Activated CD4-positive, alpha-beta memory T cell treated with anti-CD3 and anti-CD28 coated beads, Interleukin-2, amount 10 ng/mL, durations not matched to agents 7 days and 5 days (primary cell): ENCODE data around the gene PLEKHN1. TPM values are rescaled to one million over a fixed set of nuclear protein-coding genes. Genes with fewer than 3 reads are reported as not detected.

Source experiments
- CTCF ChIA-PET: fragments of 350-600 bp; sonication (Branson Sonifier 250); formaldehyde crosslinking; loops from one replicate; lab custom pipeline; 2021; ENCODE audit warnings: antibody characterized with exemption, inconsistent platforms; lab: Charles Lee
- POLR2A ChIA-PET: fragments of 350-600 bp; sonication (Branson Sonifier 250); formaldehyde crosslinking; loops from one replicate; lab custom pipeline; 2021; ENCODE audit warnings: antibody characterized with exemption; lab: Charles Lee
- DNase-seq: peaks from one replicate; pipeline ENCODE4 v3.0.0-alpha.2; 2020
- H3K27ac Mint-ChIP-seq: one replicate; pipeline ENCODE4 v1.8.0; 2021; ENCODE audit warnings: mild to moderate bottlenecking, mixed read lengths
- H3K27me3 Mint-ChIP-seq: one replicate; pipeline ENCODE4 v1.8.0; 2021; ENCODE audit warnings: mixed read lengths
- H3K36me3 Mint-ChIP-seq: one replicate; pipeline ENCODE4 v1.8.0; 2021; ENCODE audit warnings: low read depth, mixed read lengths
- H3K4me1 Mint-ChIP-seq: one replicate; pipeline ENCODE4 v1.8.0; 2021; ENCODE audit warnings: mixed read lengths
- H3K4me3 Mint-ChIP-seq: one replicate; pipeline ENCODE4 v1.8.0; 2021; ENCODE audit warnings: mild to moderate bottlenecking, mixed read lengths
- H3K9me3 Mint-ChIP-seq: one replicate; pipeline ENCODE4 v1.8.0; 2021; ENCODE audit warnings: mixed read lengths
- total RNA-seq, 2 experiments: library from RNA; stranded (reverse); gene quantifications; one replicate each; pipeline ENCODE4 v1.2.3, GENCODE V29; 2021

PLEKHN1 gene
- total RNA-seq, 2 experiments from 2014 or later = 7.6 to 8.2 TPM

- peaks cover 13% of the 10 kb centered on the region for H3K4me1 Mint-ChIP-seq
- peaks cover 49% of the 10 kb centered on the region for H3K27me3 Mint-ChIP-seq
These were observed 41.4 kb upstream of the PLEKHN1 start for GRCh38 chr1:924656-925560.

GRCh38 chr1:925561-926421 lies 40.5 kb upstream of the PLEKHN1 start:
- Mint-ChIP-seq H3K9me3 (no peaks in the 10 kb centered on the region), H3K4me3 (no peak overlapping the region), H3K27me3 (peaks cover 42% of the 10 kb centered on the region), H3K36me3 (no peaks in the 10 kb centered on the region), H3K4me1 (peaks cover 11% of the 10 kb centered on the region), H3K27ac (no peak overlapping the region)
- no peak for DNase-seq
- CTCF ChIA-PET = no interaction called here
- POLR2A ChIA-PET = no interaction called here

More at GRCh38 chr1:924656-925560, 41.4 kb upstream of the PLEKHN1 start:
- Mint-ChIP-seq H3K4me3 (no peak overlapping the region), H3K36me3 (no peaks in the 10 kb centered on the region), H3K9me3 (no peaks in the 10 kb centered on the region), H3K27ac (no peak overlapping the region)
- ChIA-PET CTCF (no interaction called here), POLR2A (no interaction called here)
- DNase-seq = no peak

GRCh38 chr1:927234-927633 lies 39.0 kb upstream of the PLEKHN1 start:
- no peak for DNase-seq
- Mint-ChIP-seq H3K27me3 (peaks cover 34% of the 10 kb centered on the region), H3K27ac (no peak overlapping the region), H3K36me3 (no peaks in the 10 kb centered on the region), H3K4me1 (peaks cover 8% of the 10 kb centered on the region), H3K9me3 (no peaks in the 10 kb centered on the region), H3K4me3 (no peak overlapping the region)
- CTCF ChIA-PET = no interaction called here
- POLR2A ChIA-PET = no interaction called here

- no peak for DNase-seq
- no peaks in the 10 kb centered on the region for H3K36me3 Mint-ChIP-seq
- POLR2A ChIA-PET = no interaction called here
- CTCF ChIA-PET = no interaction called here
- H3K9me3 Mint-ChIP-seq = no peaks in the 10 kb centered on the region
- H3K4me3 Mint-ChIP-seq = no peak overlapping the region
- no peak overlapping the region for H3K27ac Mint-ChIP-seq
- H3K4me1 Mint-ChIP-seq = peaks cover 8% of the 10 kb centered on the region
- peaks cover 29% of the 10 kb centered on the region for H3K27me3 Mint-ChIP-seq
These were observed 38.5 kb upstream of the PLEKHN1 start for GRCh38 chr1:927748-928147.

- Mint-ChIP-seq H3K27ac (no peak overlapping the region), H3K36me3 (no peaks in the 10 kb centered on the region), H3K27me3 (peaks cover 21% of the 10 kb centered on the region), H3K9me3 (no peaks in the 10 kb centered on the region), H3K4me3 (no peak overlapping the region), H3K4me1 (peaks cover 4% of the 10 kb centered on the region)
- CTCF ChIA-PET = no interaction called here
- POLR2A ChIA-PET = interaction anchor here (1.1 kb wide), 1 partner anchor 9 kb away, joined by 3 read pairs; no protein-coding TSS in a partner anchor
- DNase-seq = no peak
These were observed 37.2 kb upstream of the PLEKHN1 start for GRCh38 chr1:928825-929661.

- no peak overlapping the region for H3K27ac Mint-ChIP-seq
- no peaks in the 10 kb centered on the region for H3K36me3 Mint-ChIP-seq
- H3K9me3 Mint-ChIP-seq = no peaks in the 10 kb centered on the region
- H3K27me3 Mint-ChIP-seq = peaks cover 23% of the 10 kb centered on the region
- no peak overlapping the region for H3K4me3 Mint-ChIP-seq
- ChIA-PET CTCF (no interaction called here), POLR2A (no interaction called here)
- DNase-seq = no peak
- peaks cover 4% of the 10 kb centered on the region for H3K4me1 Mint-ChIP-seq
These were observed 36.3 kb upstream of the PLEKHN1 start for GRCh38 chr1:929712-930632.

- no peak for DNase-seq
- Mint-ChIP-seq H3K36me3 (no peaks in the 10 kb centered on the region), H3K4me1 (peaks cover 4% of the 10 kb centered on the region), H3K4me3 (no peak overlapping the region), H3K9me3 (no peaks in the 10 kb centered on the region), H3K27ac (no peak overlapping the region), H3K27me3 (peaks cover 28% of the 10 kb centered on the region)
- ChIA-PET POLR2A (no interaction called here), CTCF (no interaction called here)
These were observed 35.6 kb upstream of the PLEKHN1 start for GRCh38 chr1:930633-931138.

GRCh38 chr1:931380-932172 lies 34.7 kb upstream of the PLEKHN1 start:
- ChIA-PET CTCF (no interaction called here), POLR2A (interaction anchor here (1.0 kb wide), 1 partner anchor 9 kb away, joined by 3 read pairs; no protein-coding TSS in a partner anchor)
- Mint-ChIP-seq H3K9me3 (no peaks in the 10 kb centered on the region), H3K4me1 (no peaks in the 10 kb centered on the region), H3K27ac (no peak overlapping the region), H3K36me3 (no peaks in the 10 kb centered on the region), H3K27me3 (peaks cover 19% of the 10 kb centered on the region), H3K4me3 (no peak overlapping the region)
- DNase-seq = no peak

- ChIA-PET CTCF (no interaction called here), POLR2A (interaction anchor here (1.0 kb wide), 1 partner anchor 9 kb away, joined by 3 read pairs; no protein-coding TSS in a partner anchor)
- H3K27ac Mint-ChIP-seq = no peak overlapping the region
- no peak for DNase-seq
- H3K36me3 Mint-ChIP-seq = no peaks in the 10 kb centered on the region
- no peaks in the 10 kb centered on the region for H3K4me1 Mint-ChIP-seq
- no peaks in the 10 kb centered on the region for H3K9me3 Mint-ChIP-seq
- H3K4me3 Mint-ChIP-seq = no peak overlapping the region
- H3K27me3 Mint-ChIP-seq = peaks cover 19% of the 10 kb centered on the region
These were observed 34.1 kb upstream of the PLEKHN1 start for GRCh38 chr1:932173-932510.

- no peaks in the 10 kb centered on the region for H3K36me3 Mint-ChIP-seq
- DNase-seq = no peak
- no peak overlapping the region for H3K27ac Mint-ChIP-seq
- H3K4me1 Mint-ChIP-seq = no peaks in the 10 kb centered on the region
- no peak overlapping the region for H3K4me3 Mint-ChIP-seq
- ChIA-PET CTCF (no interaction called here), POLR2A (no interaction called here)
- H3K9me3 Mint-ChIP-seq = no peaks in the 10 kb centered on the region
- H3K27me3 Mint-ChIP-seq = peaks cover 17% of the 10 kb centered on the region
These were observed 33.3 kb upstream of the PLEKHN1 start for GRCh38 chr1:932776-933602.

GRCh38 chr1:933603-933940 lies 32.7 kb upstream of the PLEKHN1 start:
- H3K27ac Mint-ChIP-seq = no peak overlapping the region
- ChIA-PET POLR2A (no interaction called here), CTCF (no interaction called here)
- H3K27me3 Mint-ChIP-seq = peaks cover 23% of the 10 kb centered on the region
- H3K36me3 Mint-ChIP-seq = no peaks in the 10 kb centered on the region
- no peaks in the 10 kb centered on the region for H3K4me1 Mint-ChIP-seq
- no peak overlapping the region for H3K4me3 Mint-ChIP-seq
- DNase-seq = no peak
- H3K9me3 Mint-ChIP-seq = no peaks in the 10 kb centered on the region
